A549 (cell line): ENCODE data around the gene HIGD1B.

Experiments
- JUN ChIP-seq, 2 experiments: fragments of >200 bp; sonication (Bioruptor Twin); formaldehyde crosslinking; IDR thresholded peaks; 2 replicates in 1 of 2; 3 replicates in 1 of 2; pipeline ENCODE4 v1.6.1; 2016 to 2017
- RAD21 ChIP-seq, 2 experiments: fragments of >200 bp in 1 of 2; sonication (Bioruptor Twin) in 1 of 2; formaldehyde crosslinking in 1 of 2; IDR thresholded peaks in 1 of 2; conservative IDR thresholded peaks in 1 of 2; 2 replicates in 1 of 2; 3 replicates in 1 of 2; pipeline ENCODE4 v1.6.1; 2012 to 2018; ENCODE audit warnings: inconsistent platforms in 1 of 2
- TF ChIP-seq, protein P1 (sequence below): fragments of 200-600 bp; sonication (generic); IDR thresholded peaks from 2 replicates; pipeline ENCODE4 v1.6.1; 2016; ENCODE audit warnings: antibody characterized with exemption, mild to moderate bottlenecking, moderate library complexity
- TF ChIP-seq, protein P2 (sequence below): IDR thresholded peaks from 2 replicates; pipeline ENCODE4 v1.6.1; 2012
- TF ChIP-seq, protein P3 (sequence below): fragments of >200 bp; sonication (Bioruptor Twin); formaldehyde crosslinking; IDR thresholded peaks from 3 replicates; pipeline ENCODE4 v1.5.1; 2016

DNA sequence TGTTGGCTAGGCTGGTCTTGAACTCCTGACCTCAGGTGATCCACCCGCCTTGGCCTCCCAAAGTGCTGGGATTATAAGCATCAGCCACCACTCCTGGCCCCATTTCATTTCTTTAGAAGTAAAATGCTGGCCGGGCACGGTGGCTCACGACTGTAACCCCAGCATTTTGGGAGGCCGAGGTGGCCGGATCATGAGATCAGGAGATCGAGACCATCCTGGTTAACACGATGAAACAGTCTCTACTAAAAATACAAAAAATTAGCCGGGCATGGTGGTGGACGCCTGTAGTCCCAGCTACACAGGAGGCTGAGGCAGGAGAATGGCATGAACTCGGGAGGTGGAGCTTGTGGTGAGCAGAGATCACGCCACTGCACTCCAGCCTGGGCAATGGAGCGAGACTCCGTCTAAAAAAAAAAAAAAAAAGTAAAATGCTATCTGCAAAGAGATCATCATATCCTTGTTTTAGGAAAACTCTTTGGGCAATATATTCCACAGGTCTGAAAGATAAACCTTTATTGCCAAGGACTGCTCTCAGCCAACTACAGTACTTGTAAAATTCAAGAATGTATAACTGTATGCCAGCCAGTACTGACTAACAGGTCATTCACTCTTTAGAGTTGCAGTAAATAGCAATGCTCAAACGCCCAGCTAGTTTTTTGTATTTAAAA lies 21.4 kb upstream of the HIGD1B start:
- TF ChIP-seq JUN (IDR thresholded peaks at IDR 0.05) (no peak), RAD21 (conservative IDR thresholded peaks at IDR 0.05 in 1 of 2, IDR thresholded peaks at IDR 0.05 in 1 of 2) (no peak)
- TF ChIP-seq, protein P1, sequence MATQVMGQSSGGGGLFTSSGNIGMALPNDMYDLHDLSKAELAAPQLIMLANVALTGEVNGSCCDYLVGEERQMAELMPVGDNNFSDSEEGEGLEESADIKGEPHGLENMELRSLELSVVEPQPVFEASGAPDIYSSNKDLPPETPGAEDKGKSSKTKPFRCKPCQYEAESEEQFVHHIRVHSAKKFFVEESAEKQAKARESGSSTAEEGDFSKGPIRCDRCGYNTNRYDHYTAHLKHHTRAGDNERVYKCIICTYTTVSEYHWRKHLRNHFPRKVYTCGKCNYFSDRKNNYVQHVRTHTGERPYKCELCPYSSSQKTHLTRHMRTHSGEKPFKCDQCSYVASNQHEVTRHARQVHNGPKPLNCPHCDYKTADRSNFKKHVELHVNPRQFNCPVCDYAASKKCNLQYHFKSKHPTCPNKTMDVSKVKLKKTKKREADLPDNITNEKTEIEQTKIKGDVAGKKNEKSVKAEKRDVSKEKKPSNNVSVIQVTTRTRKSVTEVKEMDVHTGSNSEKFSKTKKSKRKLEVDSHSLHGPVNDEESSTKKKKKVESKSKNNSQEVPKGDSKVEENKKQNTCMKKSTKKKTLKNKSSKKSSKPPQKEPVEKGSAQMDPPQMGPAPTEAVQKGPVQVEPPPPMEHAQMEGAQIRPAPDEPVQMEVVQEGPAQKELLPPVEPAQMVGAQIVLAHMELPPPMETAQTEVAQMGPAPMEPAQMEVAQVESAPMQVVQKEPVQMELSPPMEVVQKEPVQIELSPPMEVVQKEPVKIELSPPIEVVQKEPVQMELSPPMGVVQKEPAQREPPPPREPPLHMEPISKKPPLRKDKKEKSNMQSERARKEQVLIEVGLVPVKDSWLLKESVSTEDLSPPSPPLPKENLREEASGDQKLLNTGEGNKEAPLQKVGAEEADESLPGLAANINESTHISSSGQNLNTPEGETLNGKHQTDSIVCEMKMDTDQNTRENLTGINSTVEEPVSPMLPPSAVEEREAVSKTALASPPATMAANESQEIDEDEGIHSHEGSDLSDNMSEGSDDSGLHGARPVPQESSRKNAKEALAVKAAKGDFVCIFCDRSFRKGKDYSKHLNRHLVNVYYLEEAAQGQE = no peak
- TF ChIP-seq, protein P2, sequence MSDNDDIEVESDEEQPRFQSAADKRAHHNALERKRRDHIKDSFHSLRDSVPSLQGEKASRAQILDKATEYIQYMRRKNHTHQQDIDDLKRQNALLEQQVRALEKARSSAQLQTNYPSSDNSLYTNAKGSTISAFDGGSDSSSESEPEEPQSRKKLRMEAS = no peak
- TF ChIP-seq, protein P3, sequence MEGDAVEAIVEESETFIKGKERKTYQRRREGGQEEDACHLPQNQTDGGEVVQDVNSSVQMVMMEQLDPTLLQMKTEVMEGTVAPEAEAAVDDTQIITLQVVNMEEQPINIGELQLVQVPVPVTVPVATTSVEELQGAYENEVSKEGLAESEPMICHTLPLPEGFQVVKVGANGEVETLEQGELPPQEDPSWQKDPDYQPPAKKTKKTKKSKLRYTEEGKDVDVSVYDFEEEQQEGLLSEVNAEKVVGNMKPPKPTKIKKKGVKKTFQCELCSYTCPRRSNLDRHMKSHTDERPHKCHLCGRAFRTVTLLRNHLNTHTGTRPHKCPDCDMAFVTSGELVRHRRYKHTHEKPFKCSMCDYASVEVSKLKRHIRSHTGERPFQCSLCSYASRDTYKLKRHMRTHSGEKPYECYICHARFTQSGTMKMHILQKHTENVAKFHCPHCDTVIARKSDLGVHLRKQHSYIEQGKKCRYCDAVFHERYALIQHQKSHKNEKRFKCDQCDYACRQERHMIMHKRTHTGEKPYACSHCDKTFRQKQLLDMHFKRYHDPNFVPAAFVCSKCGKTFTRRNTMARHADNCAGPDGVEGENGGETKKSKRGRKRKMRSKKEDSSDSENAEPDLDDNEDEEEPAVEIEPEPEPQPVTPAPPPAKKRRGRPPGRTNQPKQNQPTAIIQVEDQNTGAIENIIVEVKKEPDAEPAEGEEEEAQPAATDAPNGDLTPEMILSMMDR = no peak
